Loucy (cell line): ENCODE results near the gene PANK4.

Experiments
- H2AFZ ChIP-seq: fragments of 200-600 bp; sonication (generic); 2 replicates; pipeline ENCODE4 v1.6.0; 2016; ENCODE audit warnings: antibody characterized with exemption, mild to moderate bottlenecking, low read length, moderate library complexity
- H3F3A ChIP-seq: fragments of 200-600 bp; 2 replicates; pipeline ENCODE4 v1.6.0; 2016; ENCODE audit warnings: antibody characterized with exemption, low read depth, mild to moderate bottlenecking
- H3K27me3 ChIP-seq: fragments of 200-600 bp; sonication (generic); 2 replicates; pipeline ENCODE4 v1.6.1; 2014; ENCODE audit warnings: low read length, mild to moderate bottlenecking; ENCODE audit not compliant: insufficient read depth, poor library complexity, severe bottlenecking
- H3K36me3 ChIP-seq: fragments of 200-600 bp; sonication (generic); 2 replicates; pipeline ENCODE4 v1.6.1; 2016; ENCODE audit warnings: low read length; ENCODE audit not compliant: insufficient read depth
- H3K4me1 ChIP-seq: fragments of 200-600 bp; sonication (generic); 2 replicates; pipeline ENCODE4 v1.5.1; 2014; ENCODE audit warnings: low read length, mild to moderate bottlenecking; ENCODE audit not compliant: insufficient read depth, poor library complexity, severe bottlenecking
- H3K4me2 ChIP-seq: fragments of 200-600 bp; sonication (generic); 2 replicates; pipeline ENCODE4 v1.6.0; 2014; ENCODE audit warnings: antibody characterized with exemption, low read length, low read depth, mild to moderate bottlenecking; ENCODE audit not compliant: poor library complexity, severe bottlenecking
- H3K4me3 ChIP-seq: fragments of 200-600 bp; sonication (generic); 2 replicates; pipeline ENCODE4 v1.5.1; 2014; ENCODE audit warnings: low read length, mild to moderate bottlenecking, mixed read lengths; ENCODE audit not compliant: poor library complexity, severe bottlenecking
- H3K79me2 ChIP-seq: fragments of 200-600 bp; sonication (generic); 2 replicates; pipeline ENCODE4 v1.6.1; 2014; ENCODE audit warnings: low read length; ENCODE audit not compliant: insufficient read depth
- H3K9ac ChIP-seq: fragments of 200-600 bp; sonication (generic); 2 replicates; pipeline ENCODE4 v1.6.0; 2014; ENCODE audit warnings: mild to moderate bottlenecking, low read depth, low read length, moderate library complexity; ENCODE audit not compliant: poor library complexity, severe bottlenecking
- H3K9me2 ChIP-seq: fragments of 200-600 bp; sonication (generic); replicated peaks from 2 replicates; pipeline ENCODE4 v1.6.1; 2016; ENCODE audit warnings: low read depth, low read length, mixed read lengths
- H3K9me3 ChIP-seq: fragments of 200-600 bp; sonication (generic); 2 replicates; pipeline ENCODE4 v1.6.1; 2014; ENCODE audit warnings: mild to moderate bottlenecking, antibody characterized with exemption, low read length, low read depth; ENCODE audit not compliant: insufficient read depth
- H4K20me1 ChIP-seq: fragments of 200-600 bp; sonication (generic); 2 replicates; pipeline ENCODE4 v1.6.0; 2014; ENCODE audit warnings: antibody characterized with exemption, low read length, mild to moderate bottlenecking; ENCODE audit not compliant: insufficient read depth, poor library complexity, severe bottlenecking
- CTCF ChIP-seq: fragments of 200-600 bp; sonication (generic); conservative IDR thresholded peaks from 2 replicates; pipeline ENCODE4 v1.5.1; 2014; ENCODE audit warnings: mild to moderate bottlenecking, antibody characterized with exemption, low read length
- EZH2phosphoT487 ChIP-seq: fragments of 200-600 bp; IDR thresholded peaks from 2 replicates; pipeline ENCODE4 v1.6.1; 2018; ENCODE audit warnings: antibody characterized with exemption, mild to moderate bottlenecking, moderate library complexity, borderline replicate concordance

Gene PANK4

GRCh38 chr1:2495026-2495425, 31.4 kb downstream of the PANK4 start:
- no peak overlapping the region for H3K4me3 ChIP-seq
- H4K20me1 ChIP-seq, result no peaks in the 10 kb centered on the region
- no peaks in the 10 kb centered on the region for H3K36me3 ChIP-seq
- H3K79me2 ChIP-seq, result no peaks in the 10 kb centered on the region
- no peak for TF ChIP-seq EZH2phosphoT487
- no peak for TF ChIP-seq CTCF
- no peak overlapping the region for H3K9ac ChIP-seq
- H3K9me3 ChIP-seq, result no peaks in the 10 kb centered on the region
- H3K4me1 ChIP-seq, result peaks cover 34% of the 10 kb centered on the region
- H2AFZ ChIP-seq, result no peak overlapping the region
- no peaks in the 10 kb centered on the region for H3F3A ChIP-seq
- H3K9me2 ChIP-seq, result no peaks in the 10 kb centered on the region
- H3K27me3 ChIP-seq, result no peaks in the 10 kb centered on the region
- no peak overlapping the region for H3K4me2 ChIP-seq

- no peaks in the 10 kb centered on the region for H3K79me2 ChIP-seq
- TF ChIP-seq EZH2phosphoT487 (no peak), CTCF (no peak)
- no peaks in the 10 kb centered on the region for H3K36me3 ChIP-seq
- H3K9me2 ChIP-seq, result no peaks in the 10 kb centered on the region
- no peaks in the 10 kb centered on the region for H4K20me1 ChIP-seq
- H3K4me3 ChIP-seq, result no peak overlapping the region
- H3K9ac ChIP-seq, result no peak overlapping the region
- H3K4me1 ChIP-seq, result peaks cover 28% of the 10 kb centered on the region
- no peak overlapping the region for H2AFZ ChIP-seq
- H3F3A ChIP-seq, result no peaks in the 10 kb centered on the region
- H3K27me3 ChIP-seq, result no peaks in the 10 kb centered on the region
- H3K4me2 ChIP-seq, result peak overlapping the region; percentile 4
- H3K9me3 ChIP-seq, result no peaks in the 10 kb centered on the region
Measured at GRCh38 chr1:2494323-2494693, 32.1 kb downstream of the PANK4 start.

GRCh38 chr1:2493691-2494322, 32.6 kb downstream of the PANK4 start:
- 0 out of 2 replicates have a peak, but pooled peaks cover 5% of the 10 kb centered on the region for H3K9me3 ChIP-seq
- H3F3A ChIP-seq, result no peaks in the 10 kb centered on the region
- peaks cover 23% of the 10 kb centered on the region for H3K4me1 ChIP-seq
- H3K79me2 ChIP-seq, result no peaks in the 10 kb centered on the region
- H3K9ac ChIP-seq, result no peak overlapping the region
- TF ChIP-seq EZH2phosphoT487, result no peak
- H3K4me2 ChIP-seq, result peak overlapping the region; percentile 4
- H3K36me3 ChIP-seq, result no peaks in the 10 kb centered on the region
- H3K4me3 ChIP-seq, result no peak overlapping the region
- no peaks in the 10 kb centered on the region for H3K27me3 ChIP-seq
- no peaks in the 10 kb centered on the region for H4K20me1 ChIP-seq
- H2AFZ ChIP-seq, result no peak overlapping the region
- H3K9me2 ChIP-seq, result no peaks in the 10 kb centered on the region

GRCh38 chr1:2493218-2493617, 33.2 kb downstream of the PANK4 start:
- Histone ChIP-seq H3K9me2 (no peaks in the 10 kb centered on the region), H3K4me3 (no peak overlapping the region), H3K9me3 (peaks cover 8% of the 10 kb centered on the region; the same call in 1 of the 2 replicates), H3K27me3 (no peaks in the 10 kb centered on the region), H3K4me1 (peaks cover 23% of the 10 kb centered on the region), H3F3A (no peaks in the 10 kb centered on the region), H3K4me2 (no peak overlapping the region), H3K79me2 (no peaks in the 10 kb centered on the region), H3K9ac (no peak overlapping the region), H4K20me1 (no peaks in the 10 kb centered on the region), H3K36me3 (no peaks in the 10 kb centered on the region), H2AFZ (no peak overlapping the region)
- TF ChIP-seq EZH2phosphoT487, result no peak
- no peak for TF ChIP-seq CTCF
